HG02763 (cell line): Measurements from ENCODE around the gene MALRD1.

Source experiments
- ATAC-seq: cut with Tn5 transposase; IDR thresholded peaks from one replicate; pipeline ENCODE4 v1.9.1; 2021; ENCODE audit warnings: mild to moderate bottlenecking, moderate library complexity; ENCODE audit not compliant: unreplicated experiment

The MALRD1 gene

DNA sequence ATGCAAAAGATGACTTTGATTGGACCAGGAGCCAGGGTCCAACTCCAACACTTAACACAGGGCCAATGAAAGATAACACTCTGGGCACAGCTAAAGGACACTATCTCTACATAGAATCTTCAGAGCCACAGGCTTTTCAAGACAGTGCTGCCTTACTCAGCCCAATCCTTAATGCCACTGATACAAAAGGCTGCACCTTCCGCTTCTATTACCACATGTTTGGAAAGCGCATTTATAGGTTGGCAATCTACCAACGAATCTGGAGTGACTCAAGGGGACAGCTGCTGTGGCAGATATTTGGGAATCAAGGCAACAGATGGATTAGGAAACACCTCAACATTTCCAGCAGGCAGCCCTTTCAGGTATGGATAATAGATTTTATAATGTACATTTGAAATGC, 160.7 kb downstream of the MALRD1 start:
- ATAC-seq: no peak

DNA sequence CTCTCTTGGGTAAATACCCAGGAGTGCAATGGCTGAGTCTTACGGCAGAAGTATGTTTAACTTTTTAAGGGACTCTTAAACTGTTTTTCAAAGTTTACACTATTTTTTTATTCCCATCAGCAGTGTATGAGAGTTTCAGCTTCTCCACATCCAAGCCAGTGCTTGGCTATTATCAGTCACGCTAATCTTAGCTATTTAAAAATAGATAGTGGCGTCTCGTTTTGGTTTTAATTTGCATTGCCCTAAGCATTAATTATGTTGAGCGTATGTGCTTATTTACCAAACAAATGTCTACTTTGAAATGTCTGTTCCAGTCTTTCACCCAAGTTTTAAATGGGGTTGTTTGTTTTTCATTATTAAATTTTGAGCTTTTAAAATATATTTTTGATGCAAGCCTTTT, 164.0 kb downstream of the MALRD1 start:
- ATAC-seq: no peak

DNA sequence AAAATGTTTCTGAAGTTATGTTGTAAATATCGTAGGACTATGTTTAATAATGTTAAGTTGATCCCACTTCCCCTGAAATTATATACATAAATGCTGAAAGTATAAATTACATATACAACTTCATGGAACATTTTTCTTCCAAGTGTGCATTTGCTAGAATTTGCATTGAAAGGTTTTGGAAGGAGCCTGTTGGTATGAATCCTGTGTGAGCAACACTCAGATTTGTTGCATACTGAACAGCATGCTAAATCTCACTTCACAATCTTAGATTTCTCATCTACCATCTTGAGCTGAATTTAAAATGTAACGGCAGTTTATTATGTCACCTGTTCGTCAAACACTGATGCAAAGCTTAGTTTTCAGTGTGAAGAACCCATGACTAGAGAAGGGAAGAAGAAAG, 172.6 kb downstream of the MALRD1 start:
- ATAC-seq: no peak

DNA sequence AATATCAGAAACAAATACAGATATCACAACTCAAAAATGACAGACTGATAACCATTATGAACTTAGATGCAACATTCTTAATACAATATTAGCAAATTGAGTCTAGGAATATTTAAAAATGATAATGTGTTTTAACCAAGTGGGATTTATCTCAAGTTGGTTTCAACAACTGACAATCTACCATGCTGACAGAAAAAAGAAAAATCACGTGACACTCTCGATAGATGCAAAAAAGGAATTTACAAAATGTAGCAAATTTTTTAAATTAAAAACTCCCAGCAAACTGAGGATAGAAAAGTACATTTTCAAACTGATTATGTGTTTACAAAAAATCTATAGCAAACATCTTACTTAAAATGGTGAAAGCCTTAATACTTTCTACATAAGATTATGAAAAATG, 177.4 kb downstream of the MALRD1 start:
- no peak for ATAC-seq

DNA sequence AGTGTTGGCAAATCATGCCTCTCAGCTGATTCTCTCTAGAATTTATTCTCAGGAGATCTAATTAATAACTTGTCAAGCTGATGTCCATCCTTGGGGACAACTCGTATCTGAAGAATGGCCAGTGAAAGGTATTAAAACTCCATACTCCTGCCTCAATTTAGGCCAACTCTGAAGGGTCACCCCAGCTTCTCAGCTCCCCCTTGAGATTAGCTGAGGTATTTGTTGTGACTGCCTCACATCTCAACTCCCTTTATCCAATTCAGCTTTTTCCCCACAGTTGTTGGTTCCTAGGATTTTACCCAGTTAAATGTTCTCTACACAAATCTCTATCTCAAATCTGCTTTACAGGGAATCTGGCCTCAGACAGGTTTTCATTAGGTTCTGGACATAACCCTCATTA, 182.4 kb downstream of the MALRD1 start:
- ATAC-seq: no peak

DNA sequence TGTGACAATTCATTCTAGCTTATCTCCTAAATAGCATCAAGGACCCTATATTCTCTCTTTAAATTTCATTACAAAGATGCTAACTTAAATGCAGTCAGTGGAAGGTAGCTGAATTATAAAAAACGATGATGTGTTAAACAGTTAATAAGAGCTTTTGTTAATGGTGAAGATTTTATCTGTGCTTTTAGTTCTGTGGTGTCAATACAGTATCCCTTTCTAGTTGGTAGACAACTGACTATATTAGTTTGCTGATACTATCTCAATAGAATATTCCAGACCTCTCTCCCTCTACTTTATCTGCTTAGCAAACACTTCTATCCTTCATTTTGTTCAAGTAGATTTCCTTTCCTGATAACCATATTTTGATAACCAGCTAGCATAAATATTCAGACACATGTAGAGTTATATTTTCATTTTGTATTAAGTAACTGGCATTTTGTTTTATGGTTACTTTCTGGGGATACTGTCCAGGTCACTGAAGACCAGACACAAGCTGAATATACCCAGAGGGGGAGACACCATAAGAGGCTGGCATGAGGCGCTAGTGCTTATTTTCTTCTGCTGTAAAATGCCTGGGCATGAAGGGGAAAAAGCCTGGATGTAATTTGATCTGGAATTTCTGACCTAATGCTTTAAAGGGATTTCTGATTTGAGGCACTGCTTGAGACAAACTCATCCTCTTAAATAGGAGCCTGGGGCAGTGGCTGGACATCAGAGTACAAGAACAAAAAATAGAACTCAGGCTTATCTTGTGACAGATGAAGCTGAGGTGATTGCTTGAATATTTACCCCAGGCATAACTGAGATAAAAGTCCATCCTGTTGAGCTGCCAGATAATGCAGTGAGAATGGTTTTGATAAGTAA, 197.5 kb downstream of the MALRD1 start:
- ATAC-seq: no peak

DNA sequence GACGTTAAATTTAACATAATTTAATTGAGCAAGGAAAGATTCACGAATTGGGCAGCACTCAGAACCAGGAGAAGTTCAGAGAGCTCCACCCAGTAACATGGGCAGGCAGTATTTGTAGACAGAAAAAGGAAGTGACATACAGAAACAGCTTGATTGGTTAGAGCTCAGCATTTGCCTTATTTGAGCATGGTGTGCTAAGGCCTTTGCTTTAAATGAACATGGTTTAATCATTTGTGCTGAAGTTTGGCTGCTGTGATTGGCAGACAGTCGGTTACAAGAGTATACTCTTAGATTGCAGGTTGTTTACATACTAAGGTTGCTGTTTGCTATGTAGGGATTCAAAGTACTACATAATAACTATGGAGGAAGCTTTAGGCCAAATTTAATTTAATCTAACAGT, 199.2 kb downstream of the MALRD1 start:
- no peak for ATAC-seq

DNA sequence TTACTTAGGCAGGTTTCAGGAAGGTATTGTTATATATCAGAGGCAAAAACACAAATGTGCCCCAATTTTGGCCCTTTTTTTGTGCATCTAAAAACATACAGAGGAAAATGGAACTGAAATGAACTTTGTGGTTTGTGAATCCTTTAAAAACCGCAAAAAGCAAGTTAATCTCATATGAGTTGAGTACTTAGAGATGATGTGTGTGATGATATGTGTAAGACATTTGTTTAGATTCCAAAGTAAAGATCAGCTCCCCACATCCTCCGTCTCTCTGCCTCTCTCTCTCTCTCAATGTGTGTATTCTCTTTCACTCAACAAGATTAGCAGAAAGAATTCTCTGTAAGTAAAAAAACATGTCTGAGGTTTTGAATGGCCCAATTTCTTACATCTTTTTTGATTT, 201.9 kb downstream of the MALRD1 start:
- no peak for ATAC-seq

DNA sequence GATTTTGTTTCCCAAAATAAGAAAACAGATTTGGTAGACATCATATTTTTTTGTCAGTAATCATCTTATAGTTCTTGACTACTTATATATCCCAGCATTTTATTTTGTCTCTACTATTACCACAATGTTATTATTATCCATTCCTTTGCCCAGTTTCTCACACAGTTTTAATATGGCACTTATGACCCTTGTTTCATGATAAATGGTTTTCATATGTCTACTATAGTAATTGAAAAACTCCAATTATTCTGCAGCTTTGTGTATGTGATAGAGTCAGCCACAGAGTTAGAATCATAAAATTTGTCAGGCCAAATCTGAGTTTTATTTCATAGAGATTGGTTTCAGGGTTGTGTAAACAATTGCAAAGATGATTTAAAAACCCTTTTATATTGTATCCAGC, 203.9 kb downstream of the MALRD1 start:
- ATAC-seq: no peak

DNA sequence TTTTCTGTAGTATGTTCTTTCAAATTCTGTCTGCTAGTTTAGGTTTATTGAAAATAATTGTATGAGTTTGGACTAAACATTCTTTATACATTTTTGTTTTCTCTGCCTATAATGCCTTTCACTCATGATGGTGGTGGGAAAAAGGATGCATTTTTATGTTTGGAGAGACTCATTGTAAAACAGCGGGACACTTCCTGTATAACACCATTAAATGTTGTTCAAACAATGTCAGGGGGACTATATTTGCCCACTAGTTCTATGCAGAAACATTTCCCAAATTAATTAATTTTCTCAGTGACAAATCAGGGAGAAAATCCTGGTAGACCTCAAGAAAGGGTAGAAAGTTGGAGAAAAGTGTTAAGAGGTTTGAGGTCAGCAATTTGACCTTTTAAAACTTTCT, 207.7 kb downstream of the MALRD1 start:
- ATAC-seq: no peak

DNA sequence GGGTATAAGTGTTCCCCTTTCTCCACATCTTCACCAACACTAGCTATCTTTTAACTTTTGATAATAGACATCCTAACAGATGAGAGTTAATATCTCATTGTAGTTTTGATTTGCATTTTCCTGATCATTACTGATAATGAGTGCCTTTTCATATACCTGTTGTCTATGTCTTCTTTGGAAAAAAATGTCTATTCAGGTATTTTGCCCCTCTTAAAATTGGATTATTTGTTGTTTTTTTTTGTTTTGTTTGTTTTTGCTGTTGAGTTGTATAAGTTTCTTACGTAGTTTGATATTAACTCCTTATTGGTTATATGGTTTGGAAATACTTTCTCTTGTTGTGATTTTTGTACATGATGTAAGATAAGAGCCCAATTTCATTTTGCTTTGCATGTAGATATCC, 214.7 kb downstream of the MALRD1 start:
- ATAC-seq: no peak

DNA sequence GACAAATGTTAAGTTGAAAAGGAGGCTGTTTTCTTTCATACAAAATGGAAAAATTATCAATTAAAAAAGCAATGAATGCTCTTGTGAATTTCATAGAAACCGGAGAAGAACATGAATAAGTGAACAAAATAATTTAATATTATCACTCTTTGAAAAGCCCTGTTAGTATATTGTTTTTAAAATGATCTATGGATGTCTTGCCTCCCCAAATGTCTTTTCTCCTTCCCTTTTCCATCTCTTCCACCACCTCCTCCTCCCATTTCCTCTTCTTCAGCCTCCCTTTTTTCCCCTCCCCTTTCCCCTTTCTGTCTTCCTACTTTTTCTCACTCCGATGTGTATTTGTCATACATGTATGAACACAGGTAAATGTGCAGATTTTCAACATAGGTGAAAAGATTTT, 234.7 kb downstream of the MALRD1 start:
- ATAC-seq: no peak

DNA sequence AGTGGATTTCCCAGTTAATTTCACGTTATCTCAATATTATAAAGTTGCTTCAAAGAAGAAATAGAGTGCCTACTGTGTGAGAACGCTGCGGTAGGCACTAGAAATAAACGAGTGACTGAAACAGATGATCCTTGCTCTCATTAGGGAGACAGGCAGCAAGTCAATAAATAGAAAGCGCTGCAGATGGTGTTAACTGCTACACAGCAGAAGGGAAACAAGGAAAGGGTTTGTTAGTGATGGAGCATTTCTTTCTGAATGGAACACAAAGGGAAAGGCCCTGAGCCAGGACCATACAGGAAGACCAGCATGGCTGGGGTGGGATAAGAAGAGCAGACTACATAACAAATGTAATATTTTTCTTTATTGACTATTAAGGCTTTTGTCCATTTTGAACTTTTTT, 235.2 kb downstream of the MALRD1 start:
- ATAC-seq: no peak

DNA sequence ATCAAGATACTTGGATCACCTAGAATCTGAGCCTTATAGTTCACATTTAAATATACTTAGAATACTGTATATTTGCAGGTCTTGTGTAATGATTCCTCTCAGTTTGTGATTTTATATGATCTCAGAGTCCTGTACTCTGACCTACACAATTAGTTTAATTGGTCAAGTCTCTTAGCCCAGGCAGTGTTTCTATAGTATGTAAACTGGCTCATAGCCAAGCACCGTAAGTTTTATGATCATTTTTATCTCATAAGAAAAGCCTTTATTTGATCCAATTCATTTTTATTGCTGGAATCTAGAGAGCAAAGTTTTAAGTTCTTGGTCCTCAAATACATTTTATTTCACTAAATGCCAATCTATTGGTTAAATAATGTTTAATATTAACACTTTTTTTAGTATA, 242.2 kb downstream of the MALRD1 start:
- no peak for ATAC-seq

DNA sequence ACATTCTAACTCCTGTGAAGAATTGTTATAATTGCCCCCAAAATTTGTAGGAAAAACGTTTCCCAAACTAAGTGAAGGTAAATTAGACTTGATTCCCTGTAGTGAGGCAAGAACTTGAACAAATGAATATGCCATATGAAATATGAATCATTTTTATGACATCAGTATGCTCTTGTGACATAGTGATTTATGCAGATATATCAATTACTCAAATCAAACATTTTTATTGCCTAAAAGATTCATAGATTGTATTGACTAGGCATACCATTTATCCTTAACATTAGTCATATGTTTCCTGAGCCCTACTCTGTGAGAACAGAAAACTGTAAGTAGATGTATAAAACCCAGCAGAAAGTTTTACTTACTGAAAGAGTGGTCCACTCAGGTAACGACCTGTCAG, 245.6 kb downstream of the MALRD1 start:
- no peak for ATAC-seq

DNA sequence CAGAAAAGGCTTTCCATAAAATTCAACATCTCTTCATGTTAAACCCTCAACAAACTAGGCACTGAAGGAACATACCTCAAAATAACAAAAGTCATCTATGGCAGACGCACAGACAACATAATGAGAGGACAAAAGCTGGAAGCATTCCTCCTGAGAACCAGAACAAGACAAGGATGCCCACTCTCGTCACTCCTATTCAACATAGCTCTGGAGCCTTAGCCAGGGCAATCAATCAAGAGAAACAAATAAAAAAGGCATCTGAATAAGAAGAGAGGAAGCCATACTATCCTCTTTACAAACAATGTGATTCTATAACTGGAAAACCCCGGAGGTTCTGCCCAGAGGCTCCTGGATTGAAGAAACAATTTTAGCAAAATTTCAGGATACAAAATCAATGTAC, 251.0 kb downstream of the MALRD1 start:
- no peak for ATAC-seq

DNA sequence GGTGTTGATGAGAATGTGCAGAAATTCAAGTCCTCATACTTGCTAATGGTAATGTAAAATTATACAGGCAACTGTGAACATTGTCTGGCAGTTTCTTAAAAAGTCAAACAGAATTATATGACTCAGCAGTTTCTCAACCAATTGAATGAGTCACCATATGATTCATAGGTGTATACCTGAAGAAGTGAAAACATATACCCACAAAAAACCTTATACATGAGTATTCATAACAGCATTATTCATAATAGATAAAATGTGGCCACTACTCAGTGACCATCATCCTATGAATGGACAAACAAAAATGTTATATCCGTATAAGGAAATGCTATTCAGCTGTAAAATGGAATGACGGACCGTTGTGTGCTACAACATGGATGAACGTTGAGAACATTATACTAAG, 253.5 kb downstream of the MALRD1 start:
- ATAC-seq: no peak

DNA sequence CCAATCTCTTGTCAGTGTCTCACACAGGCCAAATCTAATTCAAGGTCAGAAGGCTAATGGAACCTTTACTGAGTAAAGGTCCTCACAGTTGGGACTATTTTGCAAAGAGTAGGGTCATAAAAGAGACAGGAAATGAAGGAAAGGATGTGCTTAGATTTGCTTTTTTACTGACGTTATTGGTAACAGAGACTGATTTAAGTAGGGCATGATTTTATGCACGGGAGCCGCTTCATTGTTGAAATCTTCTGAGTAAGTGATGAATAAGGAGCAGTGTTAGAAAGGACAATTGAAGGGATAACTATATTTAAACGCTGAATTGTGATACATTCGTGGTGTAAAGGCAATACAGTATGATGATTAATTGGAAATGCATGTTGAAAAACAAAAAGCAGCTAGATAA, 261.5 kb downstream of the MALRD1 start:
- ATAC-seq: no peak

DNA sequence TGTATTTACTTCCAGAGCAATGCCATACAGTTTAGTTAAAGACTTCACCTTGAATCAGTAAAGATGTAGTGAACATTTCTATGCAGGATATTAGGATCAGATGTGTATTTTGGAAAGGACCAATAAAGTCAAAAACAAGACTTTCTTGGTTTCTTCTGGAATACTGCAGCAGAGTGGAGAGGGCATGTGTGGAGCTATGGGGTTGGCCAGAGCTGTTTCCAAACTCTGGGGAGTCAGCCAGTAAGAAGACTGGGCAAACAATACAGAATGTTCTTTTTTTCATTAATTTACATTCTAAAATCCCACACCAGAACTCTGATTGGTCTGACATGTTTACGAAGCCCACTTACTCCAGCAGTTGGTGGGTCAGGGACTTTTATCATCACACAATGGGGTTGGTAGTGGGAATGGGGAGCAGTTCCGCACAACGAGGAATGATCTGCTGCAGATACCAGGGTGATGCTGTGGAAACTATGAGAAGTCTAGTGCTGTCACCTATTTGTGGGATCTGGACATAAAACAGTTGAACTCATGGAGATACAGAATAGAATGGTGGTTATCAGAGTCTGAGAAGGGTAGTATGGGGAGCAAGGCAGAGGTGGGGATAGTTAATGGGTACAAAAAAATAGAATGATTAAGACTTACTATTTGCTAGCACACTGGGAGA, 267.7 kb downstream of the MALRD1 start:
- ATAC-seq: no peak

DNA sequence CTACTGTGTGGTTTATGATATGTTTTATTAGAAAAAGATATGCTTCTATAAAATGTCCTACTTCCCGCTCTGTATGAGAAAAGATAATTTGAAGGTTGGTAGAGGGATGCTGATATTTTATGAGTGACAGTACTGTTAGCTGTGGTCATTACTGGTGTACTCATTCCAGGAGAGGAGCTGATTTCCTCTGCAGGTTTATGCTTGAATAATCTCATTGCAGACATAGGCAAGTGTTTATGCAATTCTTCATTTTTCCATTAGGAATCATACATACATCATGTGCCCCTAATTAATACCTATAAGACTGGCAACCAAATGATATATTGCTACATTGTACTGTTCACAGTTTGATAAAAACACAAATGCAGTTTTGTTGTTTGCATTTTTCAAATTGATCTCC, 269.4 kb downstream of the MALRD1 start:
- ATAC-seq: no peak

DNA sequence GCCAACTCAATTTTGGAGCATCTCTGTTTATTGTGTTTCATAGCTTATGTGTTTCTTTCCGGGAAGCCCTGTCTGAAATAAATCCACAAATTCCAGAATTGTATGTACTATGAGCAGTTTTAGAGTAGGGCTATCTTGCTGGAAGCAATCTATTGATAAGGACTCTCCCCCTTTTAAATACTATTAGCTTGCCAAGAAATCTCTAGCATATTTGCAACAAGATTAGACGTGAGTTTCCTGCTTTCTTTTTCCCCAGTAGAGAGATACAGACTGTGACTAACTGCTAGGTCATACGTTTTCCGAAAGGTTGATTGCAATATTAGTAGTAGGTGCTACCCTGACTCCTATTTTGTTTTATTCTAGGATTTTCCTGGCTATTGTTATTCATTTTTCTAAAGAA, 277.0 kb downstream of the MALRD1 start:
- no peak for ATAC-seq

DNA sequence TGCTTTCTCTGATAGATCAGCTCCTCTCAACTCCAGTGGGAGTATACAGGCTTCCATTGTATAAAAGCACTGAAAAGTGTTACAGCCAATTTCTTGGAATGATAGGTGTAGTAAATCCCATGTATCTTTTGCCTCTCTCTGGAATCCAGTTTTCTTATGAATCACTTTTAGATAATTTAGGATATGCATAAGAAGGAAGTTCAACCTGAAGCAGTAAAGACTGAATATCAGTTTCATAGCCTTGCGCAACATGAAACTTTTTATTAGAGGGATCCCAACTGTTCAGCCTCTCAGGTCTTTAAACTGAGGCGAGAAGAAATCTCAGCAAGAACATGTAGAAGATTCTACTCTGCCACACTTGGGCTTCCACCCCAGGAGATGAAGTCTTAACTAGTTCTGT, 280.0 kb downstream of the MALRD1 start:
- no peak for ATAC-seq

DNA sequence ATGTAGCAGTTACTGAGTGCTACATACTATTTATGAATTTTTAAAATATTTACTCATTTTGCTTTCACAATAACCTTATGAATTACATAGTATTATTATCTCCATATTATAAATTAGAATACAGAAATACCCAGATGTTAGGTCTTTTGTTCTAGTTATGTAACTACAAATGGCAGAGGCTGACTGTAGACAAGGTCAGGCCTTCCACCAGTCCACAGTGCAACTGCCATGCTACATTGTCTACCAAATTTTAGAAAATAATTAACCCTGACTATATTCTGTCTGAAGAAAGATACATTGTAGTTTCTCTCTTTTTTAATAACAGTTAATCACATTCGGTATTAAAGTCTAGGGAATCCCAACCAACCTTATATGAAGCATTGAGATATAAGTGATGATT, 280.9 kb downstream of the MALRD1 start:
- ATAC-seq: no peak
